ENCODE data around the gene TULP3. TPM values are rescaled to one million over a fixed set of nuclear protein-coding genes. Genes with fewer than 3 reads are reported as not detected.

TULP3 gene
- total and polyA plus RNA-seq, 2 of the 8 experiments (the other 6 are each of a cell fraction or from before 2014, with no cell fraction given), result 18.4 to 21.2 TPM

DNA sequence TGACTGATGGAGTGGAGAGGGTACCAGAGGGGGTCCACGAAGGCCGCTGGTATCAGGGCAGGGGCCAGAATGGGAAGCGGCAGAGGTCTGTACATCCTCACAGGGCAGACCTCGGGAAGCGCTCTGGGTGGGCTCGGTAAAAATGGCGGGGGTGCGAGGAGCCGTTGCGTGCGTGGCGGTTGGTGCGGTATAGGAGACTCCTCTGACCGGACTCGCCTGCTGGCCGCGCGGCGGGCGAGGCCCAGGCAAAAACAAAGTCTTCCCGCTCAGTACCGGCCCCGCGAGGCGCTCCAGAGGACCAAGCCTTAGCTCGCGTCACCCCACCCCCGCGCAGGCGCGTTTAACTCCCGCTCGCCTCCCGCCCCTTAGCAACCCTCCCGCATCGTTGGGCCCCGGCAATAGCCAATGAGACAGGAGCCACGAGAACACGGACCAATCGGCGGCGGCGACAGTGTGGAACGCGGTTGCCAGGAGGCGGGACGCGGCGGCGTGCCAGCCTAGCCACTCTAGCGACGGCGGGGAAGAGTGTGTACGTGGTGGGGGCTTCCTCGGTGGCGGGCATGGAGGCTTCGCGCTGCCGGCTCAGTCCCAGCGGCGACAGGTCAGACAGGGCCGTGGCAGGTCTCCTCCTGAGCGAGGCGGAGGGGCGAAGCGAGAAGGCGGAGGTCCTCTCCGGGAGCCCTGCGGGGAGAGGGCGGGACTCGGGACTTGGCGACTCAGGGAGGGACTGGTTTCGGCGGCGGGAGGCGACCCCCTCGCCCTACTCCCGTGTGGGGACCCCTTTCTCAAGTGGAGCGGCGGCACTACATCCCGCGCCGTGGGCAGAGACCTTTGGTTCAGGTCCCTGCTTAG lies at the start of gene TULP3 (continued):
- TF ChIP-seq SP1 (IDR thresholded peaks at IDR 0.05; ENCODE audit: low read depth, low read length) (peak; percentile 94), TAF7 (optimal IDR thresholded peaks at IDR 0.05; ENCODE audit: borderline replicate concordance, low read depth, low read length) (peak; percentile 46), ASH2L (IDR thresholded peaks at IDR 0.05; ENCODE audit: low read length) (peak; percentile 68), E2F6 (IDR thresholded peaks at IDR 0.05) (peak; percentile 95), PHF8 (conservative IDR thresholded peaks at IDR 0.05; ENCODE audit: low read depth, low read length) (peak; percentile 59), TAF1 (IDR thresholded peaks at IDR 0.05; ENCODE audit: low read depth, low read length) (peak; percentile 68), POLR2A (IDR thresholded peaks at IDR 0.05; ENCODE audit: control extremely low read depth in 1 of 2, low read depth in 2 of 2, low read length in 2 of 2) (peak in 1 of 2 experiments; percentile 74; a peak in 2 of 3 replicates), SRF (IDR thresholded peaks at IDR 0.05; ENCODE audit: low read depth, low read length) (no peak), TEAD4 (IDR thresholded peaks at IDR 0.05; ENCODE audit: low read depth, low read length) (peak; percentile 69; the same call in 1 of the 2 replicates), CREB1 (IDR thresholded peaks at IDR 0.05) (peak; percentile 67), KDM4A (IDR thresholded peaks at IDR 0.05; ENCODE audit: low read depth, low read length, severe bottlenecking) (peak; percentile 75), HDAC2 (IDR thresholded peaks at IDR 0.05; ENCODE audit: borderline replicate concordance in 1 of 2, low read depth in 2 of 2, low read length in 2 of 2) (peak; percentile 48 to 84; a peak in 2 of 4 replicates), SIN3A (conservative IDR thresholded peaks at IDR 0.05 in 1 of 2, IDR thresholded peaks at IDR 0.05 in 1 of 2; ENCODE audit: low read depth in 1 of 2, low read length in 2 of 2) (peak in 1 of 2 experiments; percentile 80; a peak in 3 of 4 replicates), EGR1 (IDR thresholded peaks at IDR 0.05; ENCODE audit: borderline replicate concordance, low read depth, low read length) (no peak), POLR2AphosphoS5 (IDR thresholded peaks at IDR 0.05; ENCODE audit: low read depth, low read length) (peak; percentile 71), TBP (IDR thresholded peaks at IDR 0.05; ENCODE audit: low read depth, low read length) (peak; percentile 35; the same call in 1 of the 2 replicates), RBBP5 (IDR thresholded peaks at IDR 0.05; ENCODE audit: borderline replicate concordance, low read depth, low read length) (peak; percentile 94), MAFK (IDR thresholded peaks at IDR 0.05; ENCODE audit: low read depth, low read length) (no peak), NRF1 (IDR thresholded peaks at IDR 0.05; ENCODE audit: low read depth, low read length) (peak; percentile 69), SIRT6 (IDR thresholded peaks at IDR 0.05; ENCODE audit: low read length) (no peak), BCL11A (IDR thresholded peaks at IDR 0.05; ENCODE audit: low read depth in 2 of 2, low read length in 2 of 2) (no peak)
